ENCODE results near the gene TMCC2.

GRCh38 chr1:205303247-205303888 is 75.6 kb downstream of the TMCC2 start:
- TF ChIP-seq POLR2AphosphoS5 (IDR thresholded peaks at IDR 0.05) = no peak
- TF ChIP-seq CTCF (IDR thresholded peaks at IDR 0.05) = no peak
- no peak for TF ChIP-seq POLR2A (IDR thresholded peaks at IDR 0.05)

All from upper lobe of left lung (tissue), 4 donors.